CD4-positive, alpha-beta T cell treated with Interleukin-1 beta for 1 hour (primary cell): ENCODE data around the gene TBC1D2.
"Not testable (repeated sequence)": the region's sequence is repeated elsewhere in the genome, so short reads cannot be mapped to it uniquely, and the experiment has no call there.

Experiments used
- DNase-seq, 2 donors: peaks; one replicate each; pipeline ENCODE4 v3.0.0-alpha.2; 2020 to 2022

The TBC1D2 gene

DNA sequence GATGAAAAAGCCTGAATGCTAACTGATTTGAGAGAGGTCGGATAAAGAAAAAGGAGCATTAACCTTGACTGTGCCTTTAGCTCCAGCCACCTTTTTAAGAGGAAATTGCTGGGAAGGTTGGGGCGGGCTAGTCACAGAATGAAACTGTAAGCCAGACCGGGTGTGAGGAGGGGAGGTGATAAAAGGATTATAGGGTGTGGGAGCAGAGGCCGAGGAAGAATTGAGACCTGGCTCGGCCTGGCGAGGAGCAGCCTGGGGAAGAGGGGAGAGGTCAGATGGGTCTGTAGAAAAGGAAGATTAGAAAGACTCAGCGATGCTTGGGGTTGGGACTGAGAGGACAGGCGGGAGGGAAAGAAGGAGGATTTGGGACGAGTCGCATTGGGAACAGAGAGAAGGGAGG lies 14.2 kb upstream of the TBC1D2 start:
- not testable (repeated sequence) for DNase-seq

DNA sequence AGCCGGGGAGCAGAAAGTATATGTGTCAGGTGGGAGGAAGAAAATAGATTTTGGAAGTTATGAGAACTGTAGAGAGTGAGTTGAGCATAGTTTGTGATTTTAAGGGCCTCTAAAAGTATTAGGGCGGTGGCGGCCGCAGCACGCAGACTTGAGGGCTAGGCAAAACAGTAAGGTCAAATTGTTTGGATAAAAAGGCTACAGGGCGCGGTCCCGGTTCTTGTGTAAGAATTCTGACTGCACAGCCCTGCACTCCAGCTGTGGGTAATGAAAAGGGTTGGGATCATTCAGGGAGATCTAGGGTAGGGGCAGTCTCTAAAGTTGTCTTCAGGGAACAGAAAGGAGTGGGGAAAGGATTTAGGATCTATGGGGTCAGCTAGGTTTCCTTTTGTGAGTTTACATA lies 12.1 kb upstream of the TBC1D2 start:
- not testable (repeated sequence) for DNase-seq

DNA sequence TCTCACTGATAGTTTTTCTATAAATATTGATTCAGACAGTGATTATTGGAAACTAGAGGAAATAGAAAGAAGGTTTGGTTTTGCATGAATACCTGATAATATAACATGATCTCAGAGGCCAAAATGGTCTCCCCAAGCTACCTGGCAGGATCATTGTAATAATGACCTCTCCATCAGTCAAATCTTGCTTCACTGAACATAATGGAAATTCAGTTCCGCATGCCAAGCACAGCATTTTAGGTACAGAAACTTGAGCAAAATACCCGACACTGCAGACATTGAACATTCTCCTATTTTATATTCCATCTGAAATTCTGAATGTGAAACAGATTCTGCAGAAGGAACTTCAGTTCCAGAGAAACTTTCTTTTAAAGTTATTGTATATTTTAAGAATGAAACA lies 9.1 kb upstream of the TBC1D2 start:
- no peak for DNase-seq

DNA sequence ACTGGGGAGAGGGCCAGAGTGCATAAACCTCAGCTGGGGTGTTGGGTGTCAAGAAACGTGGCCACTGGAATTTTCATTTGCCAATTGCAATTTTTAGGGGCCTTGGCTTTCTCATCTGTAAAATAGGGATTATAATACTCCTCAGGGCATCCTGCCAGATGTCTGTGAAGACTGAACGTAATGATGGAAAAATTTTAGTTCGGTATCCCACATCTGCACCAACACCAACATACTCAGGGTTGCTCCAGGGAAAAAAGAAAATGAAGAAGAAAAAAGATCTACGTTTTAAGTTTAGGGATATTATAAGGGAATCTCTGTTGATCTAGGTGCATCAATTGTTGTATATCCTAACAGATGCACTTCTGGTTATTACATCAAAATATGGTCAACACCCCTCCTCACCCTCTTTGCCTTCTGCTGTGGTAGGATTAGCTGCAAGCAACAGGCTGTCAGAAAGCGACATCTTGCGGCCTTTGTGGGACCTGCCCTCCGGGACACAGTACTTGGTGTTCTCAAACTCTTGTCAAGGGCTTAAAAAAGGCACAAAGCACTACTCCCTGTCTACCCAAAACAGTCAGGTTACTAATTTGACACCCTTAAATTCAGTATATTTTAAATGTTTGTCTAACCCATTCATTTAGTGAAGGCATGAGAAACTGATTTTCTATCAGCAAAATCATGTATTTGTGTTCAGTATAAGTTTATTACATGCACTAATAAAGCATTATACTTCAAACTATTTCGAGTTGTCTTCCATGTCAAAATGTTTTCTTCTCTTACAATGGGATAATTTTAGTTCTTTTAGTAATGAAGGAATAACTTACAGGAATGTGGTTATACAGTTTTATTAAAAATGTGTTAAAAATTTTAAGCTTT lies 8.3 kb upstream of the TBC1D2 start:
- DNase-seq = peak; percentile 84 to 86

DNA sequence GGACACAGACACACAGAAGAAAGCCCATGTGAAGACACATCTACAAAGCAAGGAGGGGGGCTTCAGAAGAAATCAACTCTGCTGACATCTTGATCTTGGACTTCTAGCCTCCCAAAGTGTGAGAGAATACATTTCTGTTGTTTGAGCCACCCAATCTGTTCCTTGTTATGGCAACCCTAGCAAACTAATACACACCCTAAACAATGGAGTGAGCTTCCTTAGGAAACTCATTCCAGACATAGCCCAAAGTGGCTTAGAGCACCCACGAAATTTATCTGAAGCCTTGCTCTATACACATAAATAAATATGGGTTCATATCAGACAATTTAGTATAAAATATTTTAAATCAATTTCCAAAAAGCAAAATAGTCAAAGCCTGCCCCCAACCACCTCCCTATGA lies 7.6 kb upstream of the TBC1D2 start:
- DNase-seq = no peak

DNA sequence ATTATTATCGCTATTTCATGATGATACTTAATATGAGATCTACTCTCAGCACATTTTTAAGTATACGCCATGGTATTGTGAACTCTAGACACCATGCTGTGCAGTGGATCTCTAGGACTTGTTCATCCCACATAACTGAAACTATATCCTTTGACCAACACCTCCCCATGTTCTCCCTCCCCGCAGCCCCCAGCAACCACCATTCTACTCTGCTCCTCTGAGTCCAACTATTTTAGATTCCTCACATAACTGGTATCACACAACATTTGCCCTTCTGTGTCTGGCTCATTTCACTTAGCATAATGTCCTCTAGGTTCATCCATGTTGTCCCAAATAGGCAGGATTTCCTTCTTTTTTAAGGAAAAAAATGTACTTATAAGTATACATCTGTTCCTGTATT lies 6.6 kb upstream of the TBC1D2 start:
- DNase-seq = no peak

DNA sequence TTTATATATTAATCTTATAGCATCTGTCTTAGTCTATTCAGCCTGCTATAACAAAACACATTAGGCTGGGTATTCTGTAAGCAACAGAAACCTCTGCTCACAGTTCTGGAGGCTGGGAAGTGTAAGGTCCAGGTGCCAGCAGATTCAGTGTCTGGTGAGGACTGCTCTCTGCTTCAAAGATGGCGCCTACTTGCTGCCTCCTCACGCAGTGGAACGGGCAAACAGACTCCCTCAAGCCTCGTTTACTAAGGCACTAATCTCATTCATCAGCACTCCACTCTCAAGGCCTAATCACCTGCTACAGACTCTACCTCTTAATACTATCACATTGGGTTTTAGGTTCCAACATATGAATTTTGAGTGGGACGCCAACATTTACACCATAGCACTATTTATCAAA lies 5.2 kb upstream of the TBC1D2 start:
- no peak for DNase-seq

DNA sequence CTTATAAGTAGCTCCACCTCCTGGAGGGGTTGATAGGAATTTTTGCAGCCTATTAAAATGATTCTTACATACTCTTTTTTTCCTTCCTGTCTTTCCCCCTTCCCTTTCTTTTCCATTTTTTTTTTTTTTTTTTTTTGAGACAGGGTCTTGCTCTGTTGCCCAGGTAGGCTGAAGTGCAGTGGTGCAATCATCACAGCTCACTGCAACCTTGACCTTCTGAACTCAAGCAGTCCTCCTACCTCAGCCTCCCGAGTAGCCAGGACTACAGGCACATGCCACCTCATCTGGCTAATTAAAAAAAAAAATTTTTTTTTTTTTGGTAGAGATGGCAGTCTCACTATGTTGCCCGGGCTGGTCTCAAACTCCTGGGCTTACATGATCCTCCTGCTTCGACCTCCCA lies 4.3 kb upstream of the TBC1D2 start:
- no peak for DNase-seq

DNA sequence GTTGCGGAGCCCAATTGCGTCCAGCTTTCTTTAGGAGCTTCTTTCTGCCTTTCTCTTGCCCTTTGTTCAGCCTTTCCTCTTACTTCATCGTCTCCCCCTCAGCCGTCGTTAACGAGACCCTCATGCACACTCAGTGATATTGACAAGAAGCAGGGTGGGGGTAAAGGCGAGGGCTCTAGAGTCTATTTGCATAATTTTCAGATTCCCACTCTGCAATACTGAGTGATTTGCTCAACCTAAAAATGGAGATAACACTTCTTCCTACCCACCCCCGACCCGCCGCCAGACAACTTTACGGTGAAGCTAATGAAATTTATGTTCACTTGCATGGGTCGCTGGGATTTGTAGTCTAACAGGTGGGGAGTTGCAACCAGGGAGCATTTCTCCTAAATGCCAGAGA lies 1.3 kb upstream of the TBC1D2 start:
- peak; percentile 43 to 52 for DNase-seq

DNA sequence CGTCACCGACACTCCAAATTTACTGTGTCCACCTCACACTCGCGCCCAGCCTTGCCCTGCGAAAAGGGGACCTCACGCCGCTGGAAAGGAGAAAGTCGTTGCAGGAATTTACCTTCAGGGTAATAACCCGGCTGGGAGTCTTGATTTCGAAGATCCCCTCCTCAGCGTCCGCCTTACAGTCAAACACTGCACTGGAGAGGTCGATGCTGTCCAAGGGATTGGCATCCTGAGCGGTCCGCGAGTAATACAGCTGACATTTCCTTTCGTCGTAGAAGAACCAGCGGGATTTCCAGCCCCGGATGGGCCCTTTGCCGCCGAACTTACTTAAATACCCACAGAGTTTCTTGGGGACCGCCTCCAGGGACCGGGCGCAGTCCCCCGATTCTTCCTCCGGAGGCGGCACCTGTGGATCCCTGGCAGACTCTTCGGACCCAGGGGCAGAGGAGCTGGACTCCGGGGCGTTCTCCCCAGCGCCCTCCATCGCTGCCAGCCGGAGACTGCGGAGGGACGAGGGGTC lies 330 bp downstream of the TBC1D2 start:
- no peak for DNase-seq

DNA sequence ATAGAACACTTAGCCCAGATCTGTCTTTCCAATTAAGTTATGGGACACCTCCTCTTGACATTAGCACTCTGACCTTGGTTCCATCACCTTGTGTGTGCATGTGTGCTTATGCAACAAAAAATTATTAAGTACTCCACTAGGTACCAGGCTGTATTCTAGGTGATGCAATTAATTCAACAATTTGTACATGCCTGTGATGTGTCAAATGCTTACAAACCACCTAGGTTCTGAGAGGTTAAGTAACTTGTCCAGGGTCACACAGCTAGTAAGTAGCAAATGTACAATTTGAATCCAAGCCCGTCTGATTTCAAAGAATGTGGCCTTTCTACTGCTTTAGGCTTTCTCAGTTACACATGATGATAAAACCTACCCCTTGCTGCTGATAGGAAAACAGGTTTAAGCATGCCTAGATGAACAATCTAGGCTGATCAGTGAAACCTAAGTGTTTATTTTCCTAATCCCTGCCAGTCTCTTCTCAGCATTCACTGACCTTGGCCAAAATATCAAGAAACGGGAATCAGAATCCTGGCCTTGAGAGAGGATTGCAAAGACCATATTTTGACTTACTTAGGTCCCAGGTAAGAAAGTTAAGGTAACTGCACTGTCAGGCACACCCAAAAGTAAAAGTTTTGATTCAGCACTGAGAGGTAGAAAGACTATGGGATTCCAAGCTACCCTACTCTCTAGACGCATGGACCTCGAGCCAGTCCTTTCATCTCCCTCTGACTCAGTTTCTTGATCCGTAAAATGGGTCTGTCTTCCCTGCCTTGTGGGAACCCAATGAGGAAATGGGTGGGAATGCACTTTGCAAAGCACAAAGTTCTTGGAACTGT lies 1.0 kb downstream of the TBC1D2 start:
- no peak for DNase-seq

DNA sequence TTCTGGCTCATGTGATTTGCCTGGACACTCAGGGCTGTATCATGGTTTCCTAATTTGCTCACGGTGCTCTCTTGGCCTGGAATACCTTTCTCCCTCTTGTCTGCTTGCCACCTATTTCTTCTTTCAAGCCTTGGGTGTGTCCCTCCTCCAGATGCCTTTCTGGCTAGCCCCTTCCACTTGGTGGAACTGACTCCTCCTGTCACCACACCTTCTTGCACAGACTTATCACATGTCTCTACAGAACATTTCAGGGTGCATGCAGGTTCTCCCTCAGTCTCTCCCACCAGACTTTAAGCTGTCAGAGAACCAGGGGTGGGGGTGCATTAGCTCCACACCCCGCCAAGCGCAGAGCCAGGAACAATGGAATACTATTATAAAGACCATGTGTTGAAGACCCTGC lies 1.9 kb downstream of the TBC1D2 start:
- no peak for DNase-seq

DNA sequence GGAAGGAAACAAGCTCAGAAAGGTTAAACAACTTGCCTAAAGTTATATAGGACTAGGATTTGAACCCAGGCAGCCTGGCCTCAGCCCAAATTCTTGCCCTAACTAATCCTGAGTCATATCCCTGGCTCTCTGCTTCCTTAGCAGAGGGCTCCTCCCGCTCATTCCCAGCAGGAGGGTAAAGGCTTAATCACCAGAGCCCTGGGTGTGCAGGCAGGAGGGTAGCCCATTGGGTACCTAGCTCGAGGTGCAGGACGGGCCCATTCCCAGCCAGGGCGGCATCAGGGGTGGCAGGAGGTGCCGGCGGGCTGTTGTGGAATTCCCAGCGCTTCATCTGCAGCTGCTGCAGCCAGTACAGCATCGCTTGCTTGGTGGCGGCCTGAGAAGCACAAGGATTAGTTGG lies 3.9 kb downstream of the TBC1D2 start:
- no peak for DNase-seq

DNA sequence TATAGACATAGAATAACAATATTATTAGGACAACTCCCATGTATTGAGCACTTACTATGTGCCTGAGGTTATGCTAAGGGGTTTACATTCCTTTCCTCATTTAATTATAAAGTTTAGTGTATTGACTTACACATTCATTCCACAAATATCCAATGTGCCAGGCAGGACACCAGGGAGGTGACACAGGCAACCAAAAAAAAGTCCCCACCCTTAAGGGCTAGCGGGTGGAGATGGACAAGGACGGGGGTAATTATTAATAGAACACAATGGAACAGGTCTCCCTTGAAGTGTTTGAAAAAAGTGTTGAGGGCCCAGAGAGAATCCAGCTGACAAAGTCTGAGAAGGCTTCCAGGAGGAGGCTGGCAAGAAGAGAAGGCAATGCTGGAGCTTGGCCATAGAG lies 5.7 kb downstream of the TBC1D2 start:
- DNase-seq = no peak

DNA sequence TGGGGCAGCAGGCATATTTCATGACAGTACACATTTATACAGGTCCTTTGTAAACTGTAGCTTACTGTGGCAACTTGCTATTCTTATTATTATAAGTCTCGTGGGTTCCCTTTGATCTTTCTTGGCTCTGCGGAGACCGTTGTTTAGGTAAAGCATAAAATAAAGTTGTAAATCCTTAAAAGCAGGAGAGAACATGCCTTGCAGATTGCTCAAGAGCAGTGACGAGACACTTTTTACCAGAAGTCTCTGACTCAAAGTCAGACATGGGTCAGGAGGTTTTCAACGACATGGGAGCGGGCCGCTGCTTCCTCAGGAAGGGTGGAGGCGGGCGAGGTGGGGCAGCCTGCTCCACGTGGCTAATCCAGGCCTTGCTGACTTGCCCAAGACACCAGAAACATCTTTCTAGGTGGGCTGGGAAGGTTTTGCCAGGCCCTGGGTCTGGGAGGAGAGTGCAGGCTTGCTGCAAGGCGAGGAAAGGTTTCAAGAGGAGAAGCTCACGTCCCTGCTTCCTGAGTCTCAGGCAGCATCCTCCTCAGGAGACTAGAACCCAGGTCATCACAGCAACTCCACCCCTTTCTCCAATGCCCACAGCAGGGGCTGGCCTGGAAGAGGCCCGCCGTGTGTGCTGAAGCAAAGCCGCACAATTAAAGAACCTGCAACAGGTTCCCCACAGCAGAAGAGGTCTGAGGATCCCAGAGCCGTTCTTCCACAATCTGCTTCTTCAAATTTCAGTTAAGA lies 6.5 kb downstream of the TBC1D2 start:
- DNase-seq = peak in 1 of 2 donors; percentile 70

DNA sequence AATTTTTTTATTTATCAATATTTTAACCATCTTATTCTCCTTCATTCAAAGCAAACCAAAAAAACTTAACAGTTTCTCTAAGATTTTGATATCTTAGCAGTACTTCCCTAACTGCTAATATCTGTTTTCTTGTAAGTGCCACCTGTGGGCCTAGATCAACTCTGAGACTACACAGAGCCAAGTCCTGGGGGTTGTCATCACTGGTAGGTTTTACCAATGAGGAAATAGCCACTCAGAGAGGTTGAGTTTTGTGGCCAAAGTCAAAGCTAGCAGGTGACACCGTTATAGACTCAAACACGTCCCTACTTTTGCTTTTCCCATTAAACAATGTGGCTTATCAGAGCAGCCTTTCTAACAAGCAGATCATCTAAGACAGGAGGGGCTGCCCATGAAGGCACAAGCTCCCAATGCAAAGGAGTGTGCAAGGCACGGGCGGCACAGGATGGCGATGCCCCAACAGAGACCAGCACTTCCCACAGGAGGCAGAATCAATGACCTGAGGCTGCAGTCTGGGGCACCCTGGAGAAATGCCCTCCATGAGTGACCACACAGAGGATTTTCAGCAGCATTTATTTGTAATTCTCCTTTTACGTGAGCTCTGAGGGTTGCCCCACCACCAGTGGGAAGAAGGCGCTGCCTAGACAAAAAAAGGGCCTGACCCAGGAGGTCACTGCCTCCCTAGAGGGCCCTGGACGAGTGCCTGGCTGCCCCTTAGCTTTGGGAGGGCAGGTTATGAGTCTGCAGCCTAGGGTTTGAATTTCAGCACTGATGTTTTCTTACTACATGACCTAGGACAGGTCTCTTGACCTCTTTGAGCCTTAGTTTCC lies 7.4 kb downstream of the TBC1D2 start:
- DNase-seq = no peak

DNA sequence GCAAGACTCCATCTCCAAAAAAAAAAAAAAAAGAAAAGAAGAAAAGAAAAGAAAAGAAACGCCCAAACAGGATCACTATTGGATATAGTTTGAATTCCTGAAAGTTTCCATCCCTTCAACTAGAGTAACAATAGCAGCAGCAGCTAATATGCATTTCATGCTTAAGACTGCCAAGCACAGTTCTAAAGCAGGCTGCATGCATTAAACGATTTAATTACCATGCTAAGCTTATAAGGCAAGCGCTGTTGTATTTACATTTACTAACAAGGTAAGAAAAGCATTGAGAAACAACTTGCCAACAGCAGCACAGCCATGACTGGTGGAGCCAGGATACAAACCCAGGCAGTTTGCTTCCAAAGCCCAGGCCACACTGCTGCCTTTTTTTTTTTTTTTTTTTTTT lies 13.0 kb downstream of the TBC1D2 start:
- no peak for DNase-seq

DNA sequence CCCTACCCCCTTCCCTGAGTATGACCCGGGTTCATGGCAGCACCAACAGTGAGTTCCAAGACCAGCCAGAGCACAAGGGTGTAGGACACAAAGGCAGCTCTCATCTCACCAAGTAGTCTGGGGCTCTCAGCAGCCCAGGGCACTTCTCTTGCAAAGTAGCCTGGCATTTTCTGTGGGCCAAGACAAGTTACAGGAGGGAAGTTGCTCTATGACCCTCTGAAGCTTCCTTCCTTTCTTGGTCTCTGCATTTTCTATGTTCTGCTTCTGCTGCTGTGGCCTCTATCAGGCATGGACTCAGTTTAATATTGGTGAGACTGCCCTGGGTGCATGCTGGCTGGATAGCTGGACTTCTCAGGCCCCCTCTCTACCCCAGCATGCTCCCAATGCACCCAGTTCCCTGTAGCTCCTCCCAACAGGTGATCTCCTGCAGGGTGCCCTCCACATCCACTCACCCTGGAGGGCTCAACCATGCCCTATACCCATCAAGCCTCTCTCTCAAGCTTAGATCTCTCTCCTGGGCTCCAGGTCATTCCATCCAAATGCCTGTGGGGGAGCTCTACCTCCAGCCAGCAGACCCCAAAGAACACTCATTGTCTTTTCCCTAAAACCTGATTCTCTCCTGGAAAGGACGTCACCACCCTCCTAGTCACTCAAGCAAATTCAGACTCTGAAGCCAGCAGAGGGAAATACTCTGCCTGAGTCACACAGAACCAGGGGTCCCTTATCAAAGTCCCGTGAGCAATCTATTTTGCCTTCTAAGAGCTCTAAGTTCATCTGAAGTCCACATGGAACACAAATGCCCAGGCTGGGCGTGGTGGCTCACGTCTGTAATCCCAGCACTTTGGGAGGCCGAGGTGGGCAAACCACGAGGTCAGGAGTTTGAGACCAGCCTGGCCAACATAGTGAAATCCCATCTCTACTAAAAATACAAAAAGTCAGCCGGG lies 13.8 kb downstream of the TBC1D2 start:
- no peak for DNase-seq

DNA sequence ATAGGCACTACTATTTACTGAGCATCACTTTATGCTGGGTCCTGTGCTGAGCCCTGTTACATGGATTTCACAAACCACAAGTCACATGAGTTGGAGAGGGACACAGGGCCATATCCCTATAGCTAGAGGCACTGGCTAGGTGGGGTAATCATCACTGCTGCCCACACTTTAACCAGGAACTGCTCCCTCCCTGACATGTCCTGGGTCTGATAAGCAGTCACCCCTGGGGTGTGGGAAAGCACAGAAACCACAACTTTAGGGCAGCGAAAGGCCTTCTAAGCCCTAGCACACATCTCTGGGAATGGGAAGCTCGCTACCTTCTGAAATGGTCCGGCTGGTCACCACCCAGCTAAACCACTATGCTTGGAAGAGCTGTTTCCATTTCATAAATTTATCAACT lies 15.0 kb downstream of the TBC1D2 start:
- no peak for DNase-seq

DNA sequence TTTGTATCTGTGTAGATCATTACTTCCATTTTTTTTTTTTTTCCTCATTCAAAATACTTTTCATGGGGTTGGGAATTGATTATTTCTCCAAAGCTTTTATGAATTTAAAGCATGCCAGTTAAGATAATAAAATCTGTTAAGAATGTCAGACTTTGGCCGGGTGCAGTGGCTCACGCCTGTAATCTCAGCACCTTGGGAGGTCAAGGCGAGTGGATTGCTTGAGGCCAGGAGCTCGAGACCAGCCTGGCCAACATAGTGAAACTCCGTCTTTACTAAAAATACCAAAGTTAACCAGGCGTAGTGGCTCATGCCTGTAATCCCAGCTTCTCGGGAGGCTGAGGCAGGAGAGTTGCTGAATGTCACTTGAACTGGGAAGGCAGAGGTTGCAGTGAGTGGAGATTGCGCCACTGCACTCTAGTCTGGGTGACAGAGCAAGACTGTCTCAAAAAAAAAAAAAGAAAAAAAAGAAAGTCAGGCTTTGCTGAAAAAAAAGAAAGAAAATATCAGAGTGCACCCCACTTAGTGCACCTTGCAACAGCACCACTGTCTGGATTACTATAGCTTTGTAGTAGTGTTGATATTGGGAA lies 18.5 kb downstream of the TBC1D2 start:
- DNase-seq = no peak

DNA sequence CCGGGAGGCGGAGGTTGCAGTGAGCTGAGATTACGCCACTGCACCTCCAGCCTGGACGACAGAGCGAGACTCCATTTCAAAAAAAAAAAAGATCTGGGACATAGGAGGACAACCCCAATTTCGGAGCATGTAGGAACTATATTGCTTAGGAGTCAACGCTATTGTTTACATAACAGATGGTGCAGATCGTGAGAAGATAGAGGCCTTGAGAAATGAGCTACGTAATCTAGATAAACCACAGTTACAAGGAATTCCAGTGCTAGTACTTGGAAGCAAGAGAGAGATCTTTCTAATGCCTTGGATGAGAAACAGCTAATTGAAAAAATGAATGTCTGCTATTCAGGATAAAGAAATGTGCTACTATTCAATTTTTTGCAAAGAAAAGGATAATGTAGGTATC lies 20.3 kb downstream of the TBC1D2 start:
- no peak for DNase-seq
